ENCODE data around the gene IMMP2L.

IMMP2L gene

DNA sequence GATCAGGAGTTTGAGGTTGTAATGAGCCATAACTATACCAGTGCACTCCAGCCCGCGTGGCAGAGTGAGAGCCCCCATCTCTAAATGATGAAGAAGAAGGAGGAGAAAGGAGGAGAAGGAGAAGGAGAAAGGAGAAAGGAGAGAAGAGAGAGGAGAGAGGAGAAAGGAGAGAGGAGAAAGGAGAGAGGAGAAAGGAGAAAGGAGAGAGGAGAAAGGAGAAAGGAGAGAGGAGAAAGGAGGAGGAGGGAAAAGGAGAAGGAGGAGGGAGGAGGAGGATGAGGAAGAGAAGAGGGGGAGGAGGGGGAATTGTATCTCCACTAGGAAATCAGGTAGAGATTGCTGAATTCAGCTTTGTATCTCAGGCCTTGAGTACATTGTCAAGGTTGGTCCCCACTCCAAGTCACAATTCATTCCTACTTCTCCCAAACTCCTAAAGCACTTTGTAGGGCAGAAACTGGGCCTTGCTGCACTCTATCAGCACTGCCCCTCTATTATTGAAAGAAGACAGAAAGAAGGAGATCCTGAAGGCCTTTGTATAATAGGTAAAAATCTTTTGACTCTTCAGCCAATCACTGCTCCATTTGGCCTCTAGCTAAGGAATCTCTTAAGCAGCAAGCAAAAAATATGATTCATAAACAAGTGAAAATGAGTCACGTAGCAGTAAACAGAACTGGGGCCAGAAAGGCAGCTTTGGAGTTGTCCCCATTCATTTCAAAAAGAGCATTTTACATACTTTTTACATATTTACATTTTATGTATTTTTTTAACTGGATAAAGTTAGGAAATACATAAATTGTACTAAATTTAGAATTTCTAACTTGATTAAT is 178.0 kb downstream of the IMMP2L start:
- DNase-seq, result no peak

DNA sequence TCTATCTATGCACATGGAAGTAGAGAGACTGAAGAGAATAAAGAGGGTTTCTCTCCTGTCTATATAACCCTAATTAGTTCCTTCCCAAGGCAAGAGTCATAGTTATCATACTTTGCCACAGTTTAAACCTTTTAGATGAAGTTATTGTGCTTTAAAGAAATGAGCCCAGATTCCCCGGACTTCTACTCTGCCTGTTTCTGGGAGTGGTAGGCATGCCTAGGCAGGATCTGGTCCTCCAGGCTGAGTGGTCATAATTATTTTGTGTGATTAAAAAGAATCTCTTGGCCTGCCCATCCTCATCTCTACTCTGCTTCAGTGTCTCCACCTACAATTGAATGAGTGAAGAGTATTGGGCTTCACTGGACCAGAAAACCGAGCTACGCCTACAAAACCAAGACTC is 179.2 kb downstream of the IMMP2L start:
- DNase-seq, result no peak

DNA sequence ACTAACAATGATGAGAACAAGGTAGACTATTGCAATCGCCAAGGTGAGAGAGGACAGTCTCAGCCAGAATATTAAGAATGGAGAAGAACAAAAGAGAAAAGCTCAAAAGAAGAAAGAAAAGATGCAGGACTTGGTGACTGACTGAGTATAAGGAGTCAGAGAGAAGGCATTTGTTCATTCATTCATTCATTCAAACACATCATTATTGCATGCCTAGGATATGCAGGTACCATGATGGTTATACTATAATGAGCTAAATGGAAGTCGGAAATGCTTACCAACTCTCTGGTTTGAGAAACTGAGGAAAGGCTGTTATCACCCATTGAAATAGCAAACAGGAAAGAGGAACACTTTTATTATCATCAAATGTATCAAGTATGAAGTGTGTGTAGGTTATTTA is 180.7 kb downstream of the IMMP2L start:
- DNase-seq, result no peak

DNA sequence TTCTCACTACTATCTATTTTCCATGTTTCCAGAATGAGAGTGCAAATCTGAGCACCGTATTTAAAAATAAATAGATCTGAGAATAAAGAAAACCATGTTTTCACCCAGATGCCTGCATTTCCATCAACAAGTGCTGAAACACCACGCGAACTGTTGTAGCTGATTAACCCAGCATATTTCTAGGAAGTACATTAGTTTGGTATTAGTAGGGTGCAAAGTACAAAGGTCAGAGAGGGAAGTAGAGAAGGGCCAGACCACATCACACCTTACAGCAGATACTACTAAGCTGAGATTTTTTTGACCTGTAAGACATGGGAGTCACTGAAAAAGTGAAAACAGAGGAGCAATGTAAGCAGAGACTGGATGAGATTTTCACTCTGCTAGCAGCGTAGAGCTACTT is 181.3 kb downstream of the IMMP2L start:
- DNase-seq, result no peak

DNA sequence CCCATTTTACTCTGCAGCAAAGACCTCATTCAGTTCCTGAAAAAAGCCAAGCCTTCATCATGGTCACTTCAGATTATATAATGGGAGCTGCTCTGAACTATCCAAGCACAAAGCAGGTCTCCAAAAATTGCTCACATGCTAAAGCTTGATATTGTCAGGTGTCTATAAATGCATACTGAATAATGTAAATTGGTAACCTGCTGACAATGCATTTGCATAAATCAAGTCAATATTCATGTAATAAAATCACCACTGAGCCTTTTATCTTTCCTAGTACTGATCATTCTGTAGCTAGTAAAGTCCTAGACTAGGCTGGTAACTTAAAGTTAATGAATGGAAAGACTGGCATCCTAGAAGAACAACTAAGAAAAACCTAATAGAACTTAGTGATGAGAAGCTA is 188.3 kb downstream of the IMMP2L start:
- no peak for DNase-seq

DNA sequence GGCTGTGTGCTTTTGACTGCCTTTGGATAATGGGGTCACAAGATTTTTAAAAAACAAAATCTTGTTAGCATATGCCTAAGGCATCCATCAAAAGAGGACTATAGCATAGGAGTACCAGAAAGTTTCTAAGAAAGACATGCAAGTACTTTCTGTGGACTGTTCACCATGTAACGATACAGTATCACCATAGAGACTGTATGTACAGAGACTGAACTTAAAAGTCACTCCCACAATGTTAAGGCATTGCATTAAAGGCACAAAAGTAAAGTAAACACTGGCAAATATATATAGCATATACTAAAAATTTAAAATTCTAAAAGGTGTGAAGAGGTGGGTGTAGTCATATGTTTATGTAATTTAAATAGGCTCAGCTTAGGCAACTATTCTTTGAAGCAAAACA is 190.9 kb downstream of the IMMP2L start:
- DNase-seq, result no peak

DNA sequence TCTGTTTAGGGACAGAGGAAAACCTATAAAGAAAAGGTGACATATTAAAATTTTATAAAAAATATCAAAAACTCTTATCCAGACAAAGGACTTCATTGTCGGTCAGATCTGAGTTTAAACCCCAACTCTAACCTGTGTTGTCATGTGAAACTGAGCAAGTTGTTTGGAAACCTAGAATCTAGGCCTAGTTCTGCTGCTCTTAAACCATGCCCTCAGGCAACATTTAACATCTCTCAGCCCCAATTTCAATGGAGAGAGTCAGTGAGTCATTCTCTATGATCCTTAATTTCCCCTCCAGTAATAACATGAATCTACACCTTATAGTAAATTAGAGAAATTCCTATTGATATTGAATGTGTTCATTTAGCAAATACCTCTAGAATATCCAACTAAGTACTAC is 192.3 kb downstream of the IMMP2L start:
- DNase-seq, result no peak

DNA sequence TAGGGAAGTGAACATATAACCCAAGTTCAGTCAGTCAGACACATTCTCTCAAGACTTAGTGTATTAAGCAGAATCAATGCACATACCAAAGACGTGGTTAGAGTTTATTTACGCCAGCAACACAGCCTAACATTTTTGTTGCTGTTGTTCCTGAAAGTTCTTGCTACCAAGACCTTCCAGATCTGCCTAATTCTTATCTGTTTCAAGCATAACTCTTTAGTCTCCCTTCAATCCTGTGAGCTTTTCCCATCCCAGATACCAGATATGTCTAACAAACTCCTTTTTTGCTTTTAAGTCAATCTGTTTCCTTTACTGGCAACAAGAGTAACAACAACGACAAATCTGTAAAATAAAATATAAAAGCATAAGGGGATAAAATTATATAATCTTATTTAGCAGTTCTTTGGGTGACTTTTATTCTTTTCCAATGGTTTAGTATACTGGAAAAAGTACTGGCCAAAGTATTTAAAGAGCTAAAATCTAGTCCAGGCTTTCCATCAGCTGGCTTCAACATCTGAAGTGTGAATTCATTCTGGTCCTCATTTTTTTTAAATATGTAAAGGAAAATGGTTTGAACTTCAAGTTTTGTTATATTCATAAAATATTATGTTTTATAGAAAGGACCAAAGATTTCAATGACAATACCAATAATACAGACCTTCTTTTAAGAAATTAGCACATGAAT is 193.8 kb downstream of the IMMP2L start:
- DNase-seq, result no peak

DNA sequence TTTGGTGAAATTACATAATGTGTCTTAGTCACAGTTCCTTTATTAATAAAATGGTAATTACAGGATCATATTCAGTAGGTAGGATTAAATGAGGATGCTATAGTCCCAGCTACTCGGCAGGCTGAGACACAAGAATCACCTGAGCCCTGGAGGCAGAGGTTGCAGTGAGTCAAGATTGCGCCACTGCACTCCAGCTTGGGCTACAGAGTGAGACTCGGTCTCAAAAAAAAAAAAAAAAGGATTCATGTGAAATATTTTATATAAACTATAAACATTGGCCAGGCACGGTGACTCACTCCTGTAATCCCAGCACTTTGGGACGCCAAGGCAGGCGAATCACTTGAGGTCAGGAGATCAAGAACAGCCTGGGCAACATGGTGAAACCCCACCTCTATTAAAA is 197.9 kb downstream of the IMMP2L start:
- DNase-seq, result no peak

DNA sequence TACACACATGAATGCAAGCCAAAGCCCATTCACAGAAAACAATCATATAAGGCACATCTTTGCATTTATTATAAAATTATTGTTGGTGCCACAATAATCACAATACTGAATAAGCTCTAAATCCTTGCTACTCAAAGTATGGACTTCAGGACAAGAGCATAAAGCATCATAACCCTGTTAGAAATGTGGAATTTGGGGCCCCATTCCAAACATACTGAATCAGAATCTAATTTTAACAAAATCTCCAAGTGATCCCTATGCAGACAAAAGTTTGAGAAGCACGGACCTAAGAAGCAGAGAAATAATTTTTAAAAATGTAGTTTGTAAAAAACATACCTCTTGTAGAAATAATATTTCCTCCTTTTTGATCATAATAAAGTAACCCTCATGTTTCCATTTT is 199.2 kb downstream of the IMMP2L start:
- DNase-seq, result no peak

DNA sequence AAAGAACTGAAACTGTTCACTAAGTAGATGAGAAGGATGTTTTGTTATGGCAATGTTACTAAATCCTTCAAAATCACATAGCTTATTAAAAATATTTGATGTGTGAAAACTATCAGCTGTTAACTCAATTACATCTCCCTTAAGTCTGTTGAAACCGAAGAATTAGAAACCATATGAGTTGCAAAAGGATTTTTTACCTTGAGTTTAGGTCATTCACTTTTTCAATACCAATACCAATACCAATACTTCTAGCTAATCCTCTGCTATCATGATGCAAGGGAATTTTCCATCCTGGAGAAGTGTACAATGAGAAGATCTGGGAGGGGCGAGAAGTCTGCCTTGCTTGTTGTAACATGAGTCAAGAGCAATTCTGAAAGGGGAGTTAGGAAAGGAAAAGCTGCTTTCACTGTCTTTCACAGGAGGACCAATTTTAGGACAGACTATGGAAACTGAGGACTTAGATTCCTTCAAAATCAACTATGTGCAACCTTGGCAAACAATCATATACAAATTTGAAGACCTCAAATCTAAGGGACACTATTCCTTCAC is 199.7 kb downstream of the IMMP2L start:
- no peak for DNase-seq

DNA sequence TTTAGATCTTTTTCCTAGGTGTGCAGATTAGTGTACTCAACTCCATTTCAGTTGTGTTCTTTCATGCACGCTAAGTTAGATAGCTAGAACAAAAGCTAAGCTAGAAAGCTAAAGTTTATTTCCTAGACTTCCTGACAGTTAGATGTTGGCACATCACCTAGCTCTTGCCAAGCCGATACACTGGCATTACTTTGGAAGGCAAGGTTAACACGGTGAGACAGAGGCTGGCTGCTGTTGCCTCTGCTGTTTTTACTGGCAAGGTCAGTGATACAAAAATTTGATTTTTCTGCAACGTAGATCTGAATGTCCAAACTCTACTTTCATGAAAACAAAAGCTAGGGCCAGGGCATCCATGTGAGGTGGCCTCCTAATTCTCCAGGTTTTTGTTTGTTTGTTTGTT is 203.4 kb downstream of the IMMP2L start:
- no peak for DNase-seq

DNA sequence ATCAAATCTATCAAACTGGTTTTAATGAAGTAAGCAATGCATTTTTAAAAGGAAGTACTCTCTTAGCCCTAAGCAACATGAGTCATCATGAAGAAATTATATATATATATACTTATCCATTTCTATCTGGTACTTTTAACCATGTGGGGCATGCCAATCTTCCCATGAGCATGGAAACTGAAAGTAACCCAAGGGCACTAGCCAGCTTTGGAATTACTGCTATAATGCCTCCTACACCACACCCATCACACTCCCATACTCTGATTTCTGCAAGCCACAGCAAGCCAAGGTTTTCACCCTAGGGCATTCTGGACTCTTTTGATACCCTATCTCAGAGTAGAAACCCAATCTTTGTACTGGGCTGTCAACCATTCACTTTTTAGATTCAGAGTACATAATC is 204.6 kb downstream of the IMMP2L start:
- DNase-seq, result no peak

DNA sequence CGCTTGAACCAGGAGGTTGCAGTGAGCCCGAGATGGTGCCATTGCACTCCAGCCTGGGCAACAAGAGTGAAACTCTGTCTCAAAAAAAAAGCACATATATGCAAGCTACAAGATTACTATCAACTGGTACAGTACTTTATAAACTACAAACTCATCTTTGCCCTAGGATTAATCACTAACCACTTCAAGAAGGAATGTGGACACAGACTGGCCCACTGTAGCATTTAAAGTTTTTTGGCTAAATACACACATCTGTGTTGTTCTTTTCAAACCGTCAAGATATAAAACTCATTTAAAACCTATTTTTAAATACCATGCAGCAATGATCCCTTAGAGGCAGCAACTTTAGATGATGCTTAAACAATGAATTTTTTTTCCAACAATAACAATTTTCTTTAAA is 205.4 kb downstream of the IMMP2L start:
- no peak for DNase-seq

DNA sequence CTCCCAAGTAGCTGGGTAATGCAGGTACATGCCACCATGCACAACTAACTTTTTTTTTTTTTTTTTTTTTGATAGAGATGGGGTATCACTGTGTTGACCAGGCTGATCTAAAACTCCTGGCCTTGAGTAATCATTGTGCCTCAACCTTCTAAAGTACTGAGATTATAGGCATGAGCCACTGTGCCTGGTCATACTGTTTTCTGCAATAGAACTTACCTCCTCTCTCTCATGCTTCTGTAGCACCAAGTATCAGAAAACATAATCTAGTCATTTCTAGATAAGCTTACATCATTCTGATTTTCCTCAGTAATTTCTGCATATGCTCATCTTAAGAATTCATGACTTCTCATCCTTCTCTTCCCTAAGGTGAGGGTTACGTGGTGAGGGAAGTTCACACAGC is 210.0 kb downstream of the IMMP2L start:
- DNase-seq, result no peak

DNA sequence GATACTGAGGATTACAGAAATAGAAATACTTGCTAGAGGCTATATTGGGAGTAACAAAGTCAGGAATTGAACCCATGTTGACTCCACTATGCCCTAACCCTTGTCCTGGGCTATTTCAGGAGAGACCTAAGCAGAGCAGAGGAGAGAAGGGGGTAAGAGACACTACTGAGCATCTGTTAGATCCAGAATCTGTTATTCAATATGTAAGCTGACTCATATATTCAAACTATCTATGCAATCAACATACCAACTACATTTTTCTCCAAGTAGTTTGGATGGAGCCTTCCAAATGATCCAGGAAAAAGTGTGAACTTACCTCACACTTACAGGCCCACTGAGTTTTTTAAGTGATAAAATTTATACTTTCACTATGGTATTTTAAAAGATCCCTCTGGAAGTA is 216.1 kb downstream of the IMMP2L start:
- no peak for DNase-seq

DNA sequence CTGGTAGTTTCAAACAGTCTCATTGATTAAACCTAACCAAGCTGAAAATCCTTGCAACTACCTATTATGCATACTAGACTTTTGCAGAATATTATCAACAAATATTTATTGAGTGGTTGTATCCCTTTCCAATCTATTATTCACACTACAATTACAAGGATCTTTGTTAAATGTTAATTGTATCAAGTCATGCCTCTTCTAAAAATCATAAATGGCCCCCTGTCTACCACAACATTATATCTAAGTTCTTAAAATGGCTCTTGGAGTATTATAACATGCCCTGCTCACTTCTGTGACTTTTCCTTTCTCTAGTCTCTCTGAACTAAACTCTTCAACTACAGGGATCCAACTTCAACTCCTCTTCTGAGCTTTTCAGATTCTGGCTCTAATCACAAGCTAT is 219.3 kb downstream of the IMMP2L start:
- no peak for DNase-seq

DNA sequence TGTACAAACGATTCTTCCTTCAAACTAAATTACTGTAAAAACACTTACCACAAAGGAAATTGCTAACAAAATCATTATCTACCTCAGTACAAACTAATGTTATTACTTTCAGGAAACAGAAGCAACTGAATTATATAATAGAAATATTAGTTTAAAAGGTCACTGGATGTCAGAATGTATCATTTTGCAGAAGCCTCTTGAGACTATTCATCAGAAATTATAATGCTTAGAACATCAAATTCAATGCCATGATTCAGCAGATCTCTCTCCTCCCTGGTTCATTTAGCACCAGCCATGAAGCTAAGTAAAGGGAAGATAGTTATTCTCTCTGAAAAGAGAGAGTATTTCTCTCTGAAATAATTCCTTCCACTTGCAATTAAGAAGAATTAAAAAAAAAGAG is 223.3 kb downstream of the IMMP2L start:
- DNase-seq, result no peak

DNA sequence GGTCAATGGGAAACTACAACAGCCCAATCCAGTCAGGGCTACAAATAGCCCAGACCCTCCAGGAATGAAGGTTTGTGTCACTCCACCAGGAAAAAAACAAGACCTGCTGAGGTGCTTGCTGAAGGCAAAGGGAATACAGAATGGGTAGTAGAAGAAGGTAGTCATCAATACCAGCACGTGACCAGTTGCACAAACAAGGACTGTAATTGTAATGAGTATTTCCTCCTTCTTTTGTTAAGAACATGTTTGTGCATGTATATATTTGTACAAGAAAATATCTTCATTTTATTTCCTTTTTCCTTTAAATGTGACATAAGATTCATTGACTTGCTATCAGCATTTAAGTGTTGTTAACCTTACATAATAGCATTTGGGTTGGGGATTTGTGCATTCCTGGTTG is 229.3 kb downstream of the IMMP2L start:
- no peak for DNase-seq

DNA sequence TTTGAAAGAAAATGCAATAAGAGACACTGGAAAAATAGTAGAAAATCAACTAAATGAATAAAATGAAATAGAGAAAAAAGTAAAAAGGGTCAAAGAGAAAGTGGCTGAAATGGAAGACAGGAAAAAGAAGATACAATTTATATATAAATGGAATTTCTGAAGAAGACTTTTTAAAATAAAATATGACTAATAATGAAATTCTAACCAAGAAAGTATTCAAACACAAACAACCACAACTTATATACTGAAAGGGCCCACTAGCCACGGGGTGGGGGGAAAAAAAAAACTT is 232.1 kb downstream of the IMMP2L start:
- DNase-seq, result no peak

DNA sequence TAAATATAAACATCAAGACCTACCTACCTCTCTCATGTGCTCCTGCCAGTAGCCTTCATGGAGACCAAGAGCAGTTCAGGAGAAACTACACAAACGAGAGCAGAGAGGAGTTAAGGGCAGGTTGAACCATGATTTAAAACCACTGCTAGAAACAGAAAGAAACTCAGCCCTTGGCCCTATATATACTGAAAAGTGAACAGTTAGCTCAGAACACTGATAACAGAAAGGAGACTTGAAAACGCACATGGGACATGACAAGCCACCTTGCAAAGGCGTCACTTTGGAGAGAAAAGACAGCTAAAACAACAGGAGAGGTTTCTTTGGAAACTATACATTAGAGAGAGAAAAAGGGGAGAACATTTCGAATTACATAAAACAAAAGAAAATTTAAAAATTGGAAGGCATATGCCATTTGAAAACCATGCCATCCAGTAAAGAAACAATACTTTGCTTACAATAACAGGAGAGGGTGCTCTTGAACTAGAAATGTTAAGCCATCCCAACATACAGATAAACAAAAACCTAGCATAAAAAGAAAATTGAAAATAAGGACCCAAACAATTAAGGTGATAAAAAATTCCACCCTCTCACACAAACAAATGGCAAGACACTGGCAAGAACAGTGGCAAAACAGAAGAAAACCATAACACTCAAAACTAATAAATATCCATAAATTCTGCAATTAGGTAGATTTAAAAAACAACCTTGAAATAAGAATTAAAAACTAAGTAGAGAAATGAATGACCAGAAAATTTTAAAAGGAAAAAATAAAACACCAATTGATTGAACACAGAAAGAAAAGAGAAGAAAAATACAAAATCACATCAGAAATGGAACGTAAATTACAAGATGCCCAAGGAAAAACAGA is 232.7 kb downstream of the IMMP2L start:
- no peak for DNase-seq

DNA sequence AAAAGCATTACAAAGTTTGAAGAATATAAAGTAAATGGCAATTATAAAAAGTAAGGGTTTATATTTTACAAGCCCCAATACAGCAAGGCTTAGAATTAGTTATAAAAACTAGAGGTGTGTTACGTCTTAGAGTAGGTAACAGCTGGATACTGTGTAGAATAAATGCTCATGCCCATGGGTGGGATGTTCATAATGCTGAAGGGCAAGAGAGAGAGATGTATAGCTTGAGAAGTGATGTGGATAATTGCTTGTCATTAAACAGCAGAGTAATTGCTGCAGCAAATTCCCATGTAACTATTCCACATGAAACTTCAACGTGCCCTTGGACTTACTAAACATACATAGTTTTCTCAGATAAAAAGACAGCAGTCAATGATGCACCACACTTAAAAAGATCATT is 233.8 kb downstream of the IMMP2L start:
- no peak for DNase-seq

DNA sequence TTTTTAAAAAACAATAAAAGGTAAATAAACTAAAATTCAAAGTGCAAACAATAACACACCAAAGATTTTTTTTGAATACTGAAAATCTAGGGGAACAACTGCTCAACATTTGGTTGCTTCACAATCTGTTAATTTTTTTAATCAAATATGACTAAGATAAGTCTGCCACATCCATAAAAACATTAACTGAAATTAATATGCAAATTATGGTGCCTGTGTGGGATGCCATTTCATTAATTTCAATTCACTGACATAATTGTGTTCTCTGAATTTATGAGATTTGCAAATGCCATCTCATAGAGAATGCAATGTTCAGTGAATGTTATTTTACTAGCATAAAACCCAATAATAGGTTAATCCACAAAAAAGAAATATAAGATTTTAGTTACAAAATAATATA is 237.5 kb downstream of the IMMP2L start:
- no peak for DNase-seq

DNA sequence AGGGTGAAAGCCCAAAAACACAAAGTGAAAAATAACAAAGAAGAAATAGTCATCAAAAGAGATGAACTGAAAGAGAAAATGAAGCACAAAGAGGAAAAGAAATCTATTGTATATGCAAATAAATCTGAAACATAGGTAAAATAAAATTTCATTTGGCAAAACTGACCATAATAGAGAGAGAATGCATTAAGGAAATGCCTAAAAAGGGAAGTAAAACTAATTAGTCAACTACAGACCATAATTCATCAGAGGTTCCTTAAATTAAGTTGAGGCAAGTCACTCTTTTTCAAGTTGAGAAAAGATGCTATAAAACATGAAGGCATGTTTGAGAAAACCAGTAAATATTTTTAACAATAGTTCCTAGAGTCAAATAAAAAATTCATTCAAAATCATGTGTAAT is 238.1 kb downstream of the IMMP2L start:
- no peak for DNase-seq
